GM10266 (cell line): Measurements from ENCODE around the gene TULP4.

ENCODE experiments used
- DNase-seq: peaks from one replicate; pipeline ENCODE4 v3.0.0; 2012; ENCODE audit errors: extremely low spot score
- TF ChIP-seq, protein P1 (sequence below): IDR thresholded peaks from 2 replicates; pipeline ENCODE4 v1.5.1; 2012; ENCODE audit warnings: mild to moderate bottlenecking, low read depth; ENCODE audit not compliant: control insufficient read depth, insufficient read depth; ENCODE audit errors: missing control alignments

Gene TULP4

DNA sequence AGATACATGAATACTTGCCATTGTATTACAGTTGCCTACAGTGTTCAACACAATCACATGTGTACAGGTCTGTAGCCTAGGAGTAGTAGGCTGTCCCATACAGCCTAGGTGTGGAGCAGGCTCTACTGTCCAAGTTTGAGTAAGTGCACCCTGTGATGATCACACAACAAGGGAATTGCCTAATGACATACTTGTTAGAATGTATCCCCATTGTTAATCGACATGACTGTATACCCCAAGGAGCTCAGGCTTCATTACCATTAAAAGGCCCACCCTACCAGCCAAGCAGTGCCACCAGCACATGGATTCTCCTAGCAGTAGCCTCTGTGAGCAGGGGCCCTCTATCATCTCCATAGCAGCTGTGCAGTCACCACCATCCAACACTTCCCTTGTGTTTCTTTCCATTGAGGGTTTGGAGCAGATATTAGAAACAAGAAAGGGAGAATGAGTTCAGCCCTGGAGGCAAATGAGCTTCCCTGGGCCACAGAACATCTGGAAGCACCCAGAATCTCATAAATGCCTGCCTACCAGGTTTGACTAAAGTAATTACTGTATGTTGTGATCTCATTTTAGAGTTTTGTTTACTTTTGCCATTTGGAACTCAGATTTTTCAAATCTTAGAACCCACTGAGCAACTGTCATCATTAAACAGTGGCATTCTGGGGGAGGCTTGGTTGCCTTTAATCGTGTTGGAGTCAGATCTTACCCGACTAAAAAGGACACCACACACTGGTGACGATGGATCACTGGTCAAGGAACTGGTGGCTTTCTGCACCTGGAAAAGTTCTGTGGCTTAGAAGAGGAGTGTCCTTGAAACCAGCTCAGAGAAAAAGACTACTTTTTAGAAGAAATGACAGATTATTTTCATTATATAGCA lies 104.9 kb downstream of the TULP4 start:
- no peak for DNase-seq
- TF ChIP-seq, protein P1, sequence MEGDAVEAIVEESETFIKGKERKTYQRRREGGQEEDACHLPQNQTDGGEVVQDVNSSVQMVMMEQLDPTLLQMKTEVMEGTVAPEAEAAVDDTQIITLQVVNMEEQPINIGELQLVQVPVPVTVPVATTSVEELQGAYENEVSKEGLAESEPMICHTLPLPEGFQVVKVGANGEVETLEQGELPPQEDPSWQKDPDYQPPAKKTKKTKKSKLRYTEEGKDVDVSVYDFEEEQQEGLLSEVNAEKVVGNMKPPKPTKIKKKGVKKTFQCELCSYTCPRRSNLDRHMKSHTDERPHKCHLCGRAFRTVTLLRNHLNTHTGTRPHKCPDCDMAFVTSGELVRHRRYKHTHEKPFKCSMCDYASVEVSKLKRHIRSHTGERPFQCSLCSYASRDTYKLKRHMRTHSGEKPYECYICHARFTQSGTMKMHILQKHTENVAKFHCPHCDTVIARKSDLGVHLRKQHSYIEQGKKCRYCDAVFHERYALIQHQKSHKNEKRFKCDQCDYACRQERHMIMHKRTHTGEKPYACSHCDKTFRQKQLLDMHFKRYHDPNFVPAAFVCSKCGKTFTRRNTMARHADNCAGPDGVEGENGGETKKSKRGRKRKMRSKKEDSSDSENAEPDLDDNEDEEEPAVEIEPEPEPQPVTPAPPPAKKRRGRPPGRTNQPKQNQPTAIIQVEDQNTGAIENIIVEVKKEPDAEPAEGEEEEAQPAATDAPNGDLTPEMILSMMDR: no peak

DNA sequence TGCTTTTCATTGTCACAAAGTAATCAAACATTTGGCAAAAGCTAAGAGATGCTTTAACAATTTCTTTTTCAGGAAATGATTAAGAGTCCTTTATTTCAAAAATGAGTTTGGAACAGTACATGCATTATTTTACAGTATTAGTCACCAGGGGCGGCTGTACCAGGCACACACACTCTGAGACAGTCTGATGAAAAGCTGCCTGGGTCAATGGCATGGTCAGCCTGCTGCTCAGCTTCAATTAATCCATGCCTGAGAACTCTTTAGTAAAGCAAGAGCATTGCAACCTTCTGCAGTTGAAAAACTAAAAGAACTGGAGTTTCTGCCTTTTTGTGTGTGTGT lies 105.5 kb downstream of the TULP4 start:
- no peak for DNase-seq

DNA sequence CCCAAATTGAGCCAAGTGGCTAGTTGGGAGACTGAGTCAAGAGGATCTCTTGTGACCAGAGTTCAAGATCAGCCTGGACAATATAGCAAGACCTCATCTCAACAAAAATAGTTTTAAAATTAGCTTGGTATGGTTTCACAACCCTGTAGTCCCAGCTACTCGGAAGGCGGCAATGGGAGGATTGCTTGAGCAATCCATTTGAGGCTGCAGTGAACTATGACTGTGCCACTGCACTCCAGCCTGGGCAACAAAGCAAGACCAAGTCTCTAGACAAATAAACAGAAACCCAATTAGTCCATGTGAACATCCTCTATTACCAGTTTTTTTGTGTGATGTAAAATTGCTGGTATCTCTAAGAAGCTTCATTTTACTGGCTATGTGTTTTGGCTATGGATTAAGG lies 106.2 kb downstream of the TULP4 start:
- TF ChIP-seq, protein P1: no peak

More for the DNA sequence above, 105.5 kb downstream of the TULP4 start:
- TF ChIP-seq, protein P1: no peak

DNA sequence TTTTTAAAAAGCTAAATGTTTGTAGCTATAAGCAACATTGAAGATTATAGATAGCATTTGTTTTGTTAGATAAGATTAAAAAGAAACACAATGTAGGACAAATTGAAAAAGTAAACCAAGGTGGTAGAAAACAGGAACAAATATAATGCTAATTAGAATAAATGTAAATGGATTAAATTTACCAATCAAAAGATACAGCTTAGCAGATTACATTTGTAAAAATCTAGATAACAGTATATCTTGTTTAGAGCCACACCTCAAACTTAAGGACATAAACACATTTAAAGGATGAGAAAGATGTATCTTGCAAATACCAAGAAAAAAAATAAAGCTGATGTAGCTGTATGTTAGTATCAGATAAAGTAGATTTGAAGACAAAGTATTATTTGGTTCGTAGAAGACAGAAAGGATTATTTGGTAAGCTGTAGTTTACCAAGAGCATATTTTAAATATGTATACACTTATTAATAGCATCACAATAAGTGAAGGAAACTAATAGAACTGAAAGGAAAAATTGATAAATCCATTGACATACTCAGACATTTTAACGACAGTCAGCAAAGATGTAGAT lies 107.2 kb downstream of the TULP4 start:
- no peak for DNase-seq
- TF ChIP-seq, protein P1: no peak

More for the DNA sequence above, 106.2 kb downstream of the TULP4 start:
- no peak for DNase-seq

DNA sequence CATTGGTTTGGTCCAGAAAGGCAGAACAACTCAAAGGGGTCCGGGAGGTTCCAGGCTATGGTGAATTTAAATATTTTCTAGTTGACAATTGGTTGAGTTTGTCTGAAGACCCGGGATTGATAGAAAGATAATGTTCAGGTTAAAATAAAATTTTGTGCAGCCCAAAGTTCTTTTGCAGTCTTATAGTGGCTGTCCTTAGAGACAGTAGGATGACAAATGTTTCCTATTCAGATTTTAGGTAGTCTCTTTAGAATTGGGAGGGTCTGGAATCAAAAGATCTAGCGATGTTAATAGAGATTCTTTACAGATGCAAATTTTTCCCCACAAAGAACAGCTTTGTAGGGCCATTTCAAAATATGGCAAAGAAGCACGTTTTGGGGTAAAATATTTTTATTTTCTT lies 109.1 kb downstream of the TULP4 start:
- TF ChIP-seq, protein P1: no peak
- DNase-seq: no peak

DNA sequence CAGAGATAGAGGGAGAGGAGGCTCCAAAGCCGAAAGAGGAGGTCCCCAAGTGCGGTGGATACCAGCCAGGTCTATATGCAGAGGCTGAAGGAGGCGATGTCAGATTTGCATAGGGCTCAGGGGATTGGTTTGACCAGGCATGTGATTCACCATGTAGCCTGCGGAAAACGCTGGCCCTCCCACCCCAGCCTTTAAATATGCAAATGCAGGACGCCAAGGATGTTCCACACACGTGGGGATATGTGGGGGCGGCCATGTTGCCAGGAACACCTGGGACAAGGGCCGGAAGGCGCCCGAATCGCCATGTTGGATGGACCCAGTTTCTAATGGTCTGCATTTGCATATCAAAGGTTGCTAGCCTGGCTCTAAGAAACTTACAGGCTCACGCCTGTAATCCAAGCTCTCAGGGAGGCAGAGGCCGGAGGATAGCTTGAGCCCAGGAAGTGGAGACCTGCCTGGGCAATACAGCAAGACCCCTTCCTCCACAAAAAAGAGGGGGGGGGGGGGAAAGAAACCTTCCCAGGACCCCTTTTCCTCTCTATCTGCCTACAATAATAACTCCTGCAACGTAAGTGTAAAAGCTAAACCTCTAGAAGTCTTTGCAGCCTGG lies 110.5 kb downstream of the TULP4 start:
- DNase-seq: no peak
- TF ChIP-seq, protein P1: no peak

DNA sequence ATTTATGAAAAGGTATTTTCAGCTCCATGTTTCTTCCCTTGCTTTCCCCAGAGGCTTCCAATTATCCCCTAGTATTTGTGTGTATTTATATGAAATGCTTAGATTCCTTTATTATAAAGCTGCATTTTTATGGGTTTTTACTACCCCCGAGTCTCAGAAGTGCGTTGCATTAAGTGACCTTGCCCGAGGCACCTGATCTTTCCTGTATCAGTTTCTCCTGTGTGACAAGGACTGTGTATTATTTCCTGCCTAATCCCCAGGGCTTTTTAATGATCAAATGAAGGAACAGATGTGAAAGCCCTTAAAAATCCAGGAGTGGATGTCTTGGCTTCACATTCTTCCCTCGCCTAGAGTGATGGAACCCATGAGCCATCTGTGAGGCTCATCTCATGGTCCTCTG lies 118.8 kb downstream of the TULP4 start:
- DNase-seq: no peak
- TF ChIP-seq, protein P1: no peak
